H9 (cell line): ENCODE data around the gene FAM8A1. TPM values are rescaled to one million over a fixed set of nuclear protein-coding genes. Genes with fewer than 3 reads are reported as not detected.

ENCODE experiments used
- DNase-seq: peaks from one replicate; pipeline ENCODE4 v3.0.0-alpha.2; 2017
- H2AFZ ChIP-seq: one replicate; pipeline ENCODE4 v1.6.1; 2013; ENCODE audit warnings: mild to moderate bottlenecking, low read length, control low read depth, moderate library complexity
- H2AK5ac ChIP-seq: 2 replicates; pipeline ENCODE4 v1.6.1; 2013; ENCODE audit warnings: low read length, control low read depth, mixed read lengths; ENCODE audit not compliant: insufficient read length
- H2BK120ac ChIP-seq: one replicate; pipeline ENCODE4 v1.6.1; 2013; ENCODE audit warnings: low read depth, mild to moderate bottlenecking, low read length, control low read depth, inconsistent platforms; ENCODE audit not compliant: poor library complexity, severe bottlenecking
- H2BK12ac ChIP-seq: 2 replicates; pipeline ENCODE4 v1.6.1; 2013; ENCODE audit warnings: low read length, control low read depth, mixed read lengths, low read depth; ENCODE audit not compliant: insufficient read length
- H2BK15ac ChIP-seq: 2 replicates; pipeline ENCODE4 v1.6.1; 2013; ENCODE audit warnings: low read depth, low read length, control low read depth
- H2BK20ac ChIP-seq: one replicate; pipeline ENCODE4 v1.6.1; 2013; ENCODE audit warnings: low read depth, mild to moderate bottlenecking, low read length, control low read depth, inconsistent platforms; ENCODE audit not compliant: poor library complexity, severe bottlenecking
- H2BK5ac ChIP-seq: 2 replicates; pipeline ENCODE4 v1.6.1; 2013; ENCODE audit warnings: low read length, control low read depth, mixed read lengths; ENCODE audit not compliant: insufficient read length
- H3K14ac ChIP-seq: 2 replicates; pipeline ENCODE4 v1.6.1; 2013; ENCODE audit warnings: low read length, control low read depth; ENCODE audit not compliant: insufficient read depth
- H3K18ac ChIP-seq: 2 replicates; pipeline ENCODE4 v1.6.1; 2013; ENCODE audit warnings: low read depth, mild to moderate bottlenecking, mixed read lengths, low read length, control low read depth; ENCODE audit not compliant: insufficient read length
- H3K23ac ChIP-seq: 2 replicates; pipeline ENCODE4 v1.6.1; 2013; ENCODE audit warnings: low read length, control low read depth, mixed read lengths, low read depth; ENCODE audit not compliant: insufficient read length
- H3K23me2 ChIP-seq: 2 replicates; pipeline ENCODE4 v1.6.1; 2013; ENCODE audit warnings: low read depth, mild to moderate bottlenecking, mixed read lengths, low read length, control low read depth; ENCODE audit not compliant: insufficient read length, poor library complexity, severe bottlenecking
- H3K27ac ChIP-seq: 2 replicates; pipeline ENCODE4 v1.5.1; 2013; ENCODE audit warnings: low read length, control low read depth, mixed read lengths, low read depth; ENCODE audit not compliant: insufficient read length
- H3K27me3 ChIP-seq: 2 replicates; pipeline ENCODE4 v1.6.1; 2013; ENCODE audit warnings: low read length, control low read depth, inconsistent platforms; ENCODE audit not compliant: insufficient read depth
- H3K4ac ChIP-seq: 2 replicates; pipeline ENCODE4 v1.6.1; 2013; ENCODE audit warnings: low read depth, mild to moderate bottlenecking, control low read depth, inconsistent platforms, low read length, moderate library complexity
- H3K4me1 ChIP-seq: 2 replicates; pipeline ENCODE4 v1.6.1; 2013; ENCODE audit warnings: low read length, control low read depth, inconsistent platforms; ENCODE audit not compliant: insufficient read depth
- H3K4me2 ChIP-seq: 2 replicates; pipeline ENCODE4 v1.6.1; 2013; ENCODE audit warnings: low read length, control low read depth, mixed read lengths; ENCODE audit not compliant: insufficient read length, insufficient read depth
- H3K56ac ChIP-seq: 2 replicates; pipeline ENCODE4 v1.6.1; 2013; ENCODE audit warnings: low read depth, mild to moderate bottlenecking, mixed read lengths, low read length, control low read depth; ENCODE audit not compliant: insufficient read length
- H3K79me1 ChIP-seq: 2 replicates; pipeline ENCODE4 v1.6.1; 2013; ENCODE audit warnings: low read depth, mild to moderate bottlenecking, moderate library complexity, low read length, control low read depth, inconsistent platforms; ENCODE audit not compliant: insufficient read depth, poor library complexity, severe bottlenecking
- H3K79me2 ChIP-seq: 2 replicates; pipeline ENCODE4 v1.6.1; 2013; ENCODE audit warnings: low read length, control low read depth, inconsistent platforms; ENCODE audit not compliant: insufficient read depth
- H3K9ac ChIP-seq: 2 replicates; pipeline ENCODE4 v1.6.1; 2013; ENCODE audit warnings: low read length, control low read depth, mixed read lengths; ENCODE audit not compliant: insufficient read length; ENCODE audit errors: extremely low read depth
- H3K9me3 ChIP-seq: one replicate; pipeline ENCODE4 v1.6.1; 2013; ENCODE audit warnings: low read depth, low read length, inconsistent platforms; ENCODE audit not compliant: control insufficient read depth
- H3T11ph ChIP-seq: one replicate; pipeline ENCODE4 v1.6.1; 2013; ENCODE audit warnings: mild to moderate bottlenecking, low read length, control low read depth, inconsistent platforms
- H4K20me1 ChIP-seq: one replicate; pipeline ENCODE4 v1.6.1; 2013; ENCODE audit not compliant: control insufficient read depth, insufficient read length, insufficient read depth
- H4K5ac ChIP-seq: 2 replicates; pipeline ENCODE4 v1.6.1; 2013; ENCODE audit warnings: low read depth, mild to moderate bottlenecking, mixed read lengths, low read length, control low read depth; ENCODE audit not compliant: insufficient read length
- H4K8ac ChIP-seq: replicated peaks from 2 replicates; pipeline ENCODE4 v1.6.1; 2013; ENCODE audit warnings: low read length, control low read depth, mixed read lengths, low read depth; ENCODE audit not compliant: insufficient read length
- H4K91ac ChIP-seq: 2 replicates; pipeline ENCODE4 v1.6.1; 2013; ENCODE audit warnings: low read depth, mild to moderate bottlenecking, moderate library complexity, mixed read lengths, low read length, control low read depth; ENCODE audit not compliant: insufficient read length
- H3K27ac Mint-ChIP-seq, 3 experiments: 2 replicates in 2 of 3; 3 replicates in 1 of 3; pipeline ENCODE4 v1.8.0; 2020 to 2021; ENCODE audit warnings: mixed read lengths in 3 of 3, mild to moderate bottlenecking in 1 of 3, moderate library complexity in 1 of 3
- H3K27me3 Mint-ChIP-seq: 2 replicates; pipeline ENCODE4 v1.8.0; 2021; ENCODE audit warnings: low read depth, mild to moderate bottlenecking, moderate library complexity, mixed read lengths
- H3K36me3 Mint-ChIP-seq, 3 experiments: 2 replicates in 2 of 3; 3 replicates in 1 of 3; pipeline ENCODE4 v1.8.0; 2020 to 2021; ENCODE audit warnings: low read depth in 3 of 3, mixed read lengths in 3 of 3; ENCODE audit not compliant: insufficient read depth in 1 of 3
- H3K4me1 Mint-ChIP-seq, 2 experiments: 2 replicates each; pipeline ENCODE4 v1.8.0; 2020; ENCODE audit warnings: mixed read lengths in 2 of 2
- H3K4me3 Mint-ChIP-seq, 2 experiments: 2 replicates in 1 of 2; 3 replicates in 1 of 2; pipeline ENCODE4 v1.8.0; 2020 to 2021; ENCODE audit warnings: mild to moderate bottlenecking in 2 of 2, mixed read lengths in 2 of 2, moderate library complexity in 1 of 2
- H3K9me3 Mint-ChIP-seq, 2 experiments: 2 replicates in 1 of 2; 3 replicates in 1 of 2; pipeline ENCODE4 v1.8.0; 2020; ENCODE audit warnings: mild to moderate bottlenecking in 2 of 2, mixed read lengths in 2 of 2, moderate library complexity in 1 of 2
- WGBS: extraction: QIAGEN DNeasy Blood & Tissue Kit; methylation state at CpG from one replicate; pipeline ENCODE4 v1.1.7; 2013; ENCODE audit warnings: missing lambda C conversion rate, low lambda C conversion rate, mixed read lengths; ENCODE audit not compliant: insufficient read length; ENCODE audit errors: extremely low coverage; 5-methylcytosine and 5-hydroxymethylcytosine counted together
- total RNA-seq: library from RNA; stranded (reverse); gene quantifications from 2 replicates; pipeline ENCODE4 v1.2.1, GENCODE V29; 2021
- TF ChIP-seq, protein P1 (sequence below): fragments of 200-600 bp; sonication (generic); conservative IDR thresholded peaks from 3 replicates; pipeline ENCODE4 v1.8.0; 2021; ENCODE audit warnings: antibody characterized with exemption, mild to moderate bottlenecking

Gene FAM8A1
- total RNA-seq, 1 experiment from 2014 or later: 11.0 TPM

DNA sequence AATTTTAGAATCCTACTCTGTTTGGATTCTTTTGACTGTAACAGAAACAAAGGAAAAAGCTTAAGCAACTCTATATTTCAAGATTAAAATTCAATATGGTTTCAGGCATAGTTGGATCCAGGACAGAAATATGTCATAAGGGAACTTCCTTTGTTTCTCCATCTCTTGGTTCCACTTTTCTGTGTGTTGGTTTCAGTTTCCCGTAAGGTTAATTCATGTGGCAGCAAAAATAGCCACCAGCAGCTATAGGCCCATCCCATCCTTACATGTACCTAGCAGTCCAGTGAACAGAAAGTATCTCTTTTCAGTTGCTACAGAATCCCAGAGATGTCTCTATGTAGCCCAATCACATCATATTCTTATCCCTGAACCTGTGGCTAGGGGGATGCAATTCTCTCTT lies 8.8 kb upstream of the FAM8A1 start:
- Histone ChIP-seq H3K23ac (no peak overlapping the region), H3K18ac (no peak overlapping the region), H3K27ac (no peak overlapping the region), H3K4me1 (no peaks in the 10 kb centered on the region), H2BK15ac (no peak overlapping the region), H3K79me1 (no peaks in the 10 kb centered on the region), H3K23me2 (no peaks in the 10 kb centered on the region), H3K56ac (no peak overlapping the region), H4K20me1 (no peaks in the 10 kb centered on the region), H3K27me3 (no peaks in the 10 kb centered on the region), H2BK20ac (no peak overlapping the region), H3T11ph (no peak overlapping the region), H3K9me3 (no peaks in the 10 kb centered on the region), H3K79me2 (no peaks in the 10 kb centered on the region), H2AK5ac (no peak overlapping the region), H4K8ac (no peak overlapping the region), H3K14ac (no peak overlapping the region), H4K91ac (no peak overlapping the region), H2BK12ac (no peak overlapping the region), H2AFZ (no peak overlapping the region), H3K9ac (no peak overlapping the region), H3K4ac (no peak overlapping the region), H3K4me2 (no peak overlapping the region), H2BK120ac (no peak overlapping the region), H2BK5ac (no peak overlapping the region), H4K5ac (no peak overlapping the region)
- H3K27ac Mint-ChIP-seq: no peak overlapping the region
- 0 out of 4 replicates have a peak, but pooled peaks cover 0 to 3% of the 10 kb centered on the region in 2 experiments for H3K4me1 Mint-ChIP-seq
- TF ChIP-seq, protein P1, sequence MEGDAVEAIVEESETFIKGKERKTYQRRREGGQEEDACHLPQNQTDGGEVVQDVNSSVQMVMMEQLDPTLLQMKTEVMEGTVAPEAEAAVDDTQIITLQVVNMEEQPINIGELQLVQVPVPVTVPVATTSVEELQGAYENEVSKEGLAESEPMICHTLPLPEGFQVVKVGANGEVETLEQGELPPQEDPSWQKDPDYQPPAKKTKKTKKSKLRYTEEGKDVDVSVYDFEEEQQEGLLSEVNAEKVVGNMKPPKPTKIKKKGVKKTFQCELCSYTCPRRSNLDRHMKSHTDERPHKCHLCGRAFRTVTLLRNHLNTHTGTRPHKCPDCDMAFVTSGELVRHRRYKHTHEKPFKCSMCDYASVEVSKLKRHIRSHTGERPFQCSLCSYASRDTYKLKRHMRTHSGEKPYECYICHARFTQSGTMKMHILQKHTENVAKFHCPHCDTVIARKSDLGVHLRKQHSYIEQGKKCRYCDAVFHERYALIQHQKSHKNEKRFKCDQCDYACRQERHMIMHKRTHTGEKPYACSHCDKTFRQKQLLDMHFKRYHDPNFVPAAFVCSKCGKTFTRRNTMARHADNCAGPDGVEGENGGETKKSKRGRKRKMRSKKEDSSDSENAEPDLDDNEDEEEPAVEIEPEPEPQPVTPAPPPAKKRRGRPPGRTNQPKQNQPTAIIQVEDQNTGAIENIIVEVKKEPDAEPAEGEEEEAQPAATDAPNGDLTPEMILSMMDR: no peak
- DNase-seq: no peak
- WGBS: no CpG with 5 or more reads among the region's 1 CpG
- H3K27me3 Mint-ChIP-seq: no peaks in the 10 kb centered on the region
- no peaks in the 10 kb centered on the region for H3K36me3 Mint-ChIP-seq
- H3K4me3 Mint-ChIP-seq: no peak overlapping the region
- H3K9me3 Mint-ChIP-seq: no peaks in the 10 kb centered on the region
